Large intestine (tissue), 3 donors: Measurements from ENCODE around the gene MYOCOS. TPM values are rescaled to one million over a fixed set of nuclear protein-coding genes. Genes with fewer than 3 reads are reported as not detected.
A peak's percentile ranks its signal among the peaks of the same experiment; 100 is the strongest.
"Not testable (repeated sequence)": the region's sequence is repeated elsewhere in the genome, so short reads cannot be mapped to it uniquely, and the experiment has no call there.

Experiments
- DNase-seq, 2 donors: peaks; one replicate each; pipeline versions ENCODE4 v3.0.0 to v3.0.0-alpha.2; 2013
- H3K27ac ChIP-seq: one replicate; pipeline ENCODE4 v1.5.1; 2013; ENCODE audit warnings: low read length
- H3K27me3 ChIP-seq: 2 replicates; pipeline ENCODE4 v1.6.1; 2013; ENCODE audit warnings: low read length; ENCODE audit not compliant: control insufficient read depth, insufficient read depth
- H3K36me3 ChIP-seq: 2 replicates; pipeline ENCODE4 v1.6.1; 2013; ENCODE audit warnings: low read length; ENCODE audit not compliant: control insufficient read depth, insufficient read depth
- H3K4me1 ChIP-seq: one replicate; pipeline ENCODE4 v1.6.1; 2013; ENCODE audit warnings: low read length; ENCODE audit not compliant: control insufficient read depth, insufficient read depth
- H3K4me3 ChIP-seq: one replicate; pipeline ENCODE4 v1.5.1; 2013; ENCODE audit warnings: low read length
- H3K9me3 ChIP-seq: one replicate; pipeline ENCODE4 v1.6.1; 2013; ENCODE audit warnings: mild to moderate bottlenecking, low read depth, low read length, moderate library complexity; ENCODE audit not compliant: control insufficient read depth
- WGBS: methylation state at CpG from one replicate; pipeline ENCODE4 v1.1.5; 2013; ENCODE audit warnings: low lambda C conversion rate; ENCODE audit not compliant: insufficient coverage; 5-methylcytosine and 5-hydroxymethylcytosine counted together
- polyA plus RNA-seq: library from polyadenylated mRNA; unstranded; fragments of 120-200 nt; gene quantifications from one replicate; pipeline ENCODE4 v1.2.1, GENCODE V29; 2013

The MYOCOS gene
- polyA plus RNA-seq, 1 donor, result not detected

GRCh38 chr1:171596705-171597104 lies 25.3 kb upstream of the MYOCOS start:
- H3K9me3 ChIP-seq, result no peaks in the 10 kb centered on the region
- DNase-seq, result no peak
- no peaks in the 10 kb centered on the region for H3K4me1 ChIP-seq
- H3K4me3 ChIP-seq, result no peak overlapping the region
- H3K27ac ChIP-seq, result peak overlapping the region; percentile 43
- peaks cover 15% of the 10 kb centered on the region for H3K36me3 ChIP-seq
- no CpG with 5 or more reads among the region's 2 CpGs for WGBS
- no peaks in the 10 kb centered on the region for H3K27me3 ChIP-seq

- Histone ChIP-seq H3K27me3 (no peaks in the 10 kb centered on the region), H3K9me3 (no peaks in the 10 kb centered on the region), H3K36me3 (peaks cover 10% of the 10 kb centered on the region), H3K4me1 (no peaks in the 10 kb centered on the region), H3K27ac (peak overlapping the region; percentile 43), H3K4me3 (no peak overlapping the region)
- no peak for DNase-seq
- no CpG with 5 or more reads among the region's 1 CpG for WGBS
Observed at GRCh38 chr1:171597203-171597602, 24.8 kb upstream of the MYOCOS start.

GRCh38 chr1:171600310-171600709 lies 21.7 kb upstream of the MYOCOS start:
- not testable (repeated sequence) for DNase-seq, H3K27me3 ChIP-seq, H3K4me3 ChIP-seq, H3K9me3 ChIP-seq, H3K27ac ChIP-seq, H3K4me1 ChIP-seq, H3K36me3 ChIP-seq
- WGBS, result no CpG with 5 or more reads among the region's 2 CpGs

- no peaks in the 10 kb centered on the region for H3K4me1 ChIP-seq
- WGBS, result no CpG with 5 or more reads among the region's 13 CpGs
- H3K36me3 ChIP-seq, result no peaks in the 10 kb centered on the region
- DNase-seq, result no peak
- no peak overlapping the region for H3K27ac ChIP-seq
- H3K9me3 ChIP-seq, result no peaks in the 10 kb centered on the region
- no peak overlapping the region for H3K4me3 ChIP-seq
- no peaks in the 10 kb centered on the region for H3K27me3 ChIP-seq
Observed at GRCh38 chr1:171600862-171601261, 21.2 kb upstream of the MYOCOS start.

GRCh38 chr1:171603042-171603441 lies 19.0 kb upstream of the MYOCOS start:
- not testable (repeated sequence) for H3K36me3 ChIP-seq, H3K27me3 ChIP-seq, DNase-seq, H3K9me3 ChIP-seq, H3K4me3 ChIP-seq, H3K4me1 ChIP-seq, H3K27ac ChIP-seq
- WGBS, result no CpG with 5 or more reads among the region's 6 CpGs

GRCh38 chr1:171606402-171606941 lies 15.6 kb upstream of the MYOCOS start:
- Histone ChIP-seq H3K27ac (no peak overlapping the region), H3K27me3 (no peaks in the 10 kb centered on the region), H3K9me3 (no peaks in the 10 kb centered on the region), H3K4me1 (no peaks in the 10 kb centered on the region), H3K36me3 (no peaks in the 10 kb centered on the region), H3K4me3 (no peak overlapping the region)
- no peak for DNase-seq
- 62% methylated on average over 2 of the region's 10 CpGs for WGBS

- Histone ChIP-seq H3K27me3 (no peaks in the 10 kb centered on the region), H3K36me3 (no peaks in the 10 kb centered on the region), H3K4me1 (no peaks in the 10 kb centered on the region), H3K27ac (no peak overlapping the region), H3K4me3 (no peak overlapping the region), H3K9me3 (no peaks in the 10 kb centered on the region)
- no peak for DNase-seq
- WGBS, result 100% methylated on average over 1 of the region's 2 CpGs
Observed at GRCh38 chr1:171610385-171610784, 11.7 kb upstream of the MYOCOS start.

GRCh38 chr1:171611306-171611705 lies 10.7 kb upstream of the MYOCOS start:
- WGBS, result no CpG with 5 or more reads among the region's 2 CpGs
- no peak for DNase-seq
- Histone ChIP-seq H3K27me3 (no peaks in the 10 kb centered on the region), H3K4me1 (no peaks in the 10 kb centered on the region), H3K9me3 (no peaks in the 10 kb centered on the region), H3K4me3 (no peak overlapping the region), H3K27ac (no peak overlapping the region), H3K36me3 (no peaks in the 10 kb centered on the region)

GRCh38 chr1:171613282-171613681 lies 8.8 kb upstream of the MYOCOS start:
- no peaks in the 10 kb centered on the region for H3K27me3 ChIP-seq
- H3K36me3 ChIP-seq, result no peaks in the 10 kb centered on the region
- H3K4me1 ChIP-seq, result no peaks in the 10 kb centered on the region
- no peak overlapping the region for H3K27ac ChIP-seq
- H3K4me3 ChIP-seq, result no peak overlapping the region
- no peaks in the 10 kb centered on the region for H3K9me3 ChIP-seq
- no CpG with 5 or more reads among the region's 1 CpG for WGBS
- no peak for DNase-seq

- not testable (repeated sequence) for H3K36me3 ChIP-seq, DNase-seq, H3K4me3 ChIP-seq, H3K4me1 ChIP-seq, H3K27me3 ChIP-seq, H3K27ac ChIP-seq, H3K9me3 ChIP-seq
- whole genome bisulfite sequencing, result 40% methylated on average over 1 of the region's 14 CpGs
Observed at GRCh38 chr1:171615122-171615906, 6.7 kb upstream of the MYOCOS start.

- no peaks in the 10 kb centered on the region for H3K36me3 ChIP-seq
- 60% methylated on average over 1 of the region's 2 CpGs for WGBS
Observed at GRCh38 chr1:171616586-171616985, 5.5 kb upstream of the MYOCOS start.

More at GRCh38 chr1:171616586-171616985, 5.5 kb upstream of the MYOCOS start:
- no peaks in the 10 kb centered on the region for H3K27me3 ChIP-seq
- H3K27ac ChIP-seq, result no peak overlapping the region
- H3K9me3 ChIP-seq, result no peaks in the 10 kb centered on the region
- H3K4me1 ChIP-seq, result no peaks in the 10 kb centered on the region
- no peak overlapping the region for H3K4me3 ChIP-seq
- DNase-seq, result no peak
